Measurements from ENCODE around the gene GALK1. TPM values are rescaled to one million over a fixed set of nuclear protein-coding genes. Genes with fewer than 3 reads are reported as not detected.

GALK1 gene
- total and polyA plus RNA-seq, 2 of the 13 experiments (the other 11 are each of a cell fraction or from before 2014, with no cell fraction given) = 59.9 to 93.6 TPM

DNA sequence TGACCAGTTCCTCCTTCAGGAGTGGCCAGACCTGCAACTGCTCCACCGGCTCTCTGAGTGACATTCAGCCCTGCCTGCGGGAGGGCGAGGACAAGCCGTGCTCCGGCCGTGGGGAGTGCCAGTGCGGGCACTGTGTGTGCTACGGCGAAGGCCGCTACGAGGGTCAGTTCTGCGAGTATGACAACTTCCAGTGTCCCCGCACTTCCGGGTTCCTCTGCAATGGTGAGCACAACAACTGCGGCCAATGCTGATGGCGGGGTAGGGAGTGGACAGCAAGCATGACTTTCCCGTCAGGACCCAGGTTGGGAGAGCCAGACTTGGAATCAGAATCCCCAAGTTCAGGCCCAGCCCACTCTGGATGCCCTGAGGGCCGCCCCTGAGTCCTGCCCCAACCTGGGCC is 31.5 kb downstream of the GALK1 start:
- FAIRE-seq = no peak
- peaks cover 0 to 1% of the 10 kb centered on the region in 2 experiments; a peak in 1 of 5 replicates for H3K27me3 ChIP-seq (ENCODE audit: control insufficient read depth in 1 of 2, insufficient read depth in 2 of 2, low read length in 2 of 2)
- POLR2A ChIA-PET = no interaction called here
- TF ChIP-seq, protein P1, sequence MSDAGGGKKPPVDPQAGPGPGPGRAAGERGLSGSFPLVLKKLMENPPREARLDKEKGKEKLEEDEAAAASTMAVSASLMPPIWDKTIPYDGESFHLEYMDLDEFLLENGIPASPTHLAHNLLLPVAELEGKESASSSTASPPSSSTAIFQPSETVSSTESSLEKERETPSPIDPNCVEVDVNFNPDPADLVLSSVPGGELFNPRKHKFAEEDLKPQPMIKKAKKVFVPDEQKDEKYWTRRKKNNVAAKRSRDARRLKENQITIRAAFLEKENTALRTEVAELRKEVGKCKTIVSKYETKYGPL (CRISPR knock-in tag; IDR thresholded peaks at IDR 0.05) = no peak
- TF ChIP-seq SRF (IDR thresholded peaks at IDR 0.05; ENCODE audit: low read depth, low read length) = no peak
- no peak for DNase-seq (ENCODE audit: low spot score)
- WGBS (ENCODE audit: low lambda C conversion rate) = 82% methylated on average over 18 of the region's 18 CpGs
- peaks cover 41% of the 10 kb centered on the region for H3K4me1 ChIP-seq (ENCODE audit: insufficient read depth, low read length)
- BruUV-seq (replicated peaks) = no TSS peak
- H3K36me3 ChIP-seq (replicated peaks in 1 of 2; ENCODE audit: control insufficient read depth in 1 of 2, insufficient read depth in 2 of 2, low read length in 2 of 2) = no peaks in the 10 kb centered on the region
- no peak overlapping the region for H3K9ac ChIP-seq (ENCODE audit: insufficient read depth, low read depth, low read length)
- in situ Hi-C loops (cut with HindIII; ENCODE audit: extremely low pct_ligation_motif_present, low pct_unique_long_range_greater_than_20kb) (no loop called here), intact Hi-C loops (cut with micrococcal nuclease; ENCODE audit: unreplicated experiment) (no loop called here)
- CTCF ChIA-PET (ENCODE audit: low intra/inter-chr PET ratio, low total read pairs) = no interaction called here
- no peaks in the 10 kb centered on the region for H4K20me1 ChIP-seq (ENCODE audit: insufficient read depth, low read length)
- no peak overlapping the region for H3K27ac ChIP-seq (ENCODE audit: extremely low read length, insufficient read depth, low read length)
- no peak for ATAC-seq
- no peak overlapping the region for H3K4me3 ChIP-seq (replicated peaks in 1 of 3; ENCODE audit: insufficient read depth in 1 of 3, low read depth in 2 of 3, low read length in 3 of 3)
- H3K4me2 ChIP-seq (ENCODE audit: low read depth, low read length) = no peak overlapping the region
- no peaks in the 10 kb centered on the region for H3K79me2 ChIP-seq (ENCODE audit: insufficient read depth, low read length)
- H2AFZ ChIP-seq (ENCODE audit: low read length) = no peak overlapping the region
- no peaks in the 10 kb centered on the region for H3K9me3 ChIP-seq (ENCODE audit: low read length)

DNA sequence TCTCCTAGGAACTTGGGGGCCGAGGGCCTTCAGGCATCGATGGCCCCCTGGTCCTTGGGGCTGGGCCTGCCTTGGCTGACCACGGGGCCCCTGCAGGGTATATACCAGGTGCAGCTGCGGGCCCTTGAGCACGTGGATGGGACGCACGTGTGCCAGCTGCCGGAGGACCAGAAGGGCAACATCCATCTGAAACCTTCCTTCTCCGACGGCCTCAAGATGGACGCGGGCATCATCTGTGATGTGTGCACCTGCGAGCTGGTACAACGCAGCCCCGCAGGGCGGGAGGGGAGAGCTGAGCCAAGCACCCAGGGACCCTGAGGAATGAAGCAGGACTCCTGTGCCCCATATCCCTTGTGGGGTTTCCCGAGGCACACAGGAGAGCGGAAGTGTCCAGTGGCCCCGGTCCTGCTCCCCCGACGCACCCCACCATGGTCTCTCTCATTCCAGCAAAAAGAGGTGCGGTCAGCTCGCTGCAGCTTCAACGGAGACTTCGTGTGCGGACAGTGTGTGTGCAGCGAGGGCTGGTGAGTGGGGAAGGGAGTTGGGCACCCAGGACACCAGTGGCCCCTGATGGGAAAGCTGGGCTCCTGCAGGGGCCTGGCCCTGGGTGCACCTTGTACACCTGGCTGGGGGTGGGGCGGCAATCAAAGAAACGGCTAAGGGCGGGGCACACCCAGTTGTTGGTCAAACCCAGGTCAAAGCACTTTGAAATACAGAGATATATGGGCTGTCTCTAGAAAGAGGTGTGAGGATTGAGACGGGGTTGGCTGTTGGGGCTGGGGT is 33.1 kb downstream of the GALK1 start:
- no peak for DNase-seq (ENCODE audit: low spot score)
- in situ Hi-C loops (cut with HindIII; ENCODE audit: extremely low pct_ligation_motif_present, low pct_unique_long_range_greater_than_20kb) = no loop called here
- no peak overlapping the region for H3K9ac ChIP-seq (ENCODE audit: insufficient read depth, low read depth, low read length)
- no peak for TF ChIP-seq ZNF256 (CRISPR knock-in tag; conservative IDR thresholded peaks at IDR 0.05)
- no peak for TF ChIP-seq KMT2A (CRISPR knock-in tag; IDR thresholded peaks at IDR 0.05)
- TF ChIP-seq ZKSCAN8 (CRISPR knock-in tag; IDR thresholded peaks at IDR 0.05; ENCODE audit: borderline replicate concordance) = no peak
- peak; percentile 38 for TF ChIP-seq ZEB1 (IDR thresholded peaks at IDR 0.05; ENCODE audit: insufficient replicate concordance, low read depth)
- TF ChIP-seq, protein P2, sequence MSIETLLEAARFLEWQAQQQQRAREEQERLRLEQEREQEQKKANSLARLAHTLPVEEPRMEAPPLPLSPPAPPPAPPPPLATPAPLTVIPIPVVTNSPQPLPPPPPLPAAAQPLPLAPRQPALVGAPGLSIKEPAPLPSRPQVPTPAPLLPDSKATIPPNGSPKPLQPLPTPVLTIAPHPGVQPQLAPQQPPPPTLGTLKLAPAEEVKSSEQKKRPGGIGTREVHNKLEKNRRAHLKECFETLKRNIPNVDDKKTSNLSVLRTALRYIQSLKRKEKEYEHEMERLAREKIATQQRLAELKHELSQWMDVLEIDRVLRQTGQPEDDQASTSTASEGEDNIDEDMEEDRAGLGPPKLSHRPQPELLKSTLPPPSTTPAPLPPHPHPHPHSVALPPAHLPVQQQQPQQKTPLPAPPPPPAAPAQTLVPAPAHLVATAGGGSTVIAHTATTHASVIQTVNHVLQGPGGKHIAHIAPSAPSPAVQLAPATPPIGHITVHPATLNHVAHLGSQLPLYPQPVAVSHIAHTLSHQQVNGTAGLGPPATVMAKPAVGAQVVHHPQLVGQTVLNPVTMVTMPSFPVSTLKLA (IDR thresholded peaks at IDR 0.05) = 0 out of 2 replicates have a peak, but pooled peaks have one; percentile 5
- TF ChIP-seq ZFP36 (IDR thresholded peaks at IDR 0.05; ENCODE audit: borderline replicate concordance, low read depth, low read length, partially characterized antibody) = no peak
- H3K9me3 ChIP-seq (ENCODE audit: low read length) = no peaks in the 10 kb centered on the region
- ATAC-seq = no peak
- no peaks in the 10 kb centered on the region for H4K20me1 ChIP-seq (ENCODE audit: insufficient read depth, low read length)
- H2AFZ ChIP-seq (ENCODE audit: low read length) = no peak overlapping the region
- FAIRE-seq = no peak
- H3K27me3 ChIP-seq (ENCODE audit: control insufficient read depth in 1 of 2, insufficient read depth in 2 of 2, low read length in 2 of 2) = peaks cover 0 to 1% of the 10 kb centered on the region in 2 experiments; a peak in 1 of 5 replicates
- H3K27ac ChIP-seq (ENCODE audit: extremely low read length, insufficient read depth, low read length) = no peak overlapping the region
- 64% methylated on average over 24 of the region's 31 CpGs for WGBS (ENCODE audit: low lambda C conversion rate)
- H3K4me1 ChIP-seq (ENCODE audit: insufficient read depth, low read length) = peaks cover 26% of the 10 kb centered on the region
- H3K79me2 ChIP-seq (ENCODE audit: insufficient read depth, low read length) = no peaks in the 10 kb centered on the region
- no peak overlapping the region for H3K4me3 ChIP-seq (replicated peaks in 1 of 3; ENCODE audit: insufficient read depth in 1 of 3, low read depth in 2 of 3, low read length in 3 of 3)
- intact Hi-C loops (cut with micrococcal nuclease; ENCODE audit: unreplicated experiment) = no loop called here
- POLR2A ChIA-PET = no interaction called here
- no TSS peak for BruUV-seq (replicated peaks)
- no peak overlapping the region for H3K4me2 ChIP-seq (ENCODE audit: low read depth, low read length)
- CTCF ChIA-PET (ENCODE audit: low intra/inter-chr PET ratio, low total read pairs) = no interaction called here
- no peaks in the 10 kb centered on the region for H3K36me3 ChIP-seq (replicated peaks in 1 of 2; ENCODE audit: control insufficient read depth in 1 of 2, insufficient read depth in 2 of 2, low read length in 2 of 2)

All from HepG2 (cell line).